ENCODE data around the gene PHYHD1.

Gene PHYHD1

GRCh38 chr9:128893354-128893753, 27.4 kb upstream of the PHYHD1 start:
- CTCF ChIA-PET: interaction anchor here (0.7 to 1.2 kb wide), 2 partner anchors 33 to 35 kb away, joined by 3 read pairs; no protein-coding TSS in a partner anchor
- H3K27me3 Mint-ChIP-seq: no peaks in the 10 kb centered on the region
- no peaks in the 10 kb centered on the region for H3K9me3 Mint-ChIP-seq
- H3K4me3 Mint-ChIP-seq: peak overlapping the region; percentile 26
- DNase-seq: no peak
- peak overlapping the region; percentile 89 for H3K27ac Mint-ChIP-seq
- H3K36me3 Mint-ChIP-seq: peaks cover 62% of the 10 kb centered on the region
- peaks cover 84% of the 10 kb centered on the region for H3K4me1 Mint-ChIP-seq

DNA sequence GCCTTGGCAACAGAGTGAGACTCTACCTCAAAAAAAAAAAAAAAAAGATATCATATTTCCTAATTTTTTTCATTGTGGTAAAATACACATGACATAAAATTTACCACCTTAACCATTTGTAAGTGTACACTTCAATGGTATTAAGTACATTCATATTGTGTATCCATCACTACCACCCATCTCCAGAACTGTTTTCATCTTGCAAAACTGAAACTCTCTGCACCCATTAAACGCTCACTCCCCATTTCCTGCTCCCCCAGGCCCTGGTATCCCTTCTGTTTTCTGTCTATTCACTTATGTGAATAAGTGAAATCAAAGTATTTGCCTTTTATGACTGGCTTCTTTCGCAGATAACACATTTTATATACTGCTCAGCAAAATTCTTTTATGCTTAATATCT, 26.0 kb upstream of the PHYHD1 start:
- Mint-ChIP-seq H3K4me3 (no peak overlapping the region), H3K27me3 (no peaks in the 10 kb centered on the region)
- CTCF ChIA-PET: interaction anchor here (1.5 kb wide), 1 partner anchor 33 kb away, joined by 6 read pairs; no protein-coding TSS in a partner anchor

GRCh38 chr9:128895556-128895955, 25.2 kb upstream of the PHYHD1 start:
- H3K27me3 Mint-ChIP-seq: no peaks in the 10 kb centered on the region
- no peak for DNase-seq
- H3K36me3 Mint-ChIP-seq: peaks cover 60% of the 10 kb centered on the region
- peak overlapping the region; percentile 71 for H3K27ac Mint-ChIP-seq
- peaks cover 90% of the 10 kb centered on the region for H3K4me1 Mint-ChIP-seq
- no peaks in the 10 kb centered on the region for H3K9me3 Mint-ChIP-seq
- H3K4me3 Mint-ChIP-seq: no peak overlapping the region
- CTCF ChIA-PET: interaction anchor here (1.5 kb wide), 1 partner anchor 32 kb away, joined by 6 read pairs; no protein-coding TSS in a partner anchor

More for the DNA sequence above, 26.0 kb upstream of the PHYHD1 start:
- Mint-ChIP-seq H3K36me3 (peaks cover 63% of the 10 kb centered on the region), H3K27ac (peak overlapping the region; percentile 71), H3K9me3 (no peaks in the 10 kb centered on the region), H3K4me1 (peaks cover 89% of the 10 kb centered on the region)
- DNase-seq: peak; percentile 58

GRCh38 chr9:128898382-128898781, 22.4 kb upstream of the PHYHD1 start:
- no peaks in the 10 kb centered on the region for H3K9me3 Mint-ChIP-seq
- peaks cover 51% of the 10 kb centered on the region for H3K36me3 Mint-ChIP-seq
- peak; percentile 47 for DNase-seq
- peak overlapping the region; percentile 7 for H3K4me3 Mint-ChIP-seq
- CTCF ChIA-PET: interaction anchor here (1.6 kb wide), 1 partner anchor 14 kb away, joined by 3 read pairs; no protein-coding TSS in a partner anchor
- no peaks in the 10 kb centered on the region for H3K27me3 Mint-ChIP-seq
- H3K4me1 Mint-ChIP-seq: peaks cover 91% of the 10 kb centered on the region
- H3K27ac Mint-ChIP-seq: peak overlapping the region; percentile 93

DNA sequence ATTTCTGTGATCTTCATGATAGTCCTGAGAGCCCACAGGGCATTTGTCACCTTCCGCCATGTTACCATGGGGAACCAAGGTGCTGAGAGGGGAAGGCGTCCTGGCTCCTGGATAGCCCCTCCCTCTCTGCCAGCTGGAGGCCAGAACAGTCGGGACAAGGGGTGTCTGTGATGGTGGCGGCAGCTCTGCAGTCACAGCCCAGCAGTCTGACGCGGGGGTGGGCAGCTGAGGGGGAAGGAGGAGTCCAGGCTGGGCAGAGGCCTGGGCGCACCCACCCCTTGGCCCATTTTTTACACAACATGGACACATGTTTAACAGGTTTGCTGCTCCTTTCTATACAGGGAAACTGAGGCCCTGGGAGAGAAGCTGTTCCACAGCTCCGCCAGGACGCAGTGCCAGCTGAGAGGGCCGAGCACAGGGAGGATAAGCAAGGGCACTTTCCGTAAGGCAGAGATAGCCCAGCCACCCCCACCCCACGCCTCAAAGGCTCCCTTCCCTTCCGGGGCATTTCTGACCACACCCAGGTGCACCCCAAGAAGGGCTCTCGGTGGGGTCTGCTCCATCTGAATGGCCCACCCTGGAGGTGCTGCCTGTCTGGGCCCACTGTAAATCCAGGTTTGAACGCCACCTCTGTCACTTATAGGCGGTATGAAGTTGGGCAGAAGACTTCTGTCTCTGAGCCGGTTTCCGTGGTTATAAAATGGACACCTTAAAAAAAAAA, 21.8 kb upstream of the PHYHD1 start:
- CTCF ChIA-PET: interaction anchor here (1.6 kb wide), 1 partner anchor 14 kb away, joined by 3 read pairs; no protein-coding TSS in a partner anchor
- no peaks in the 10 kb centered on the region for H3K27me3 Mint-ChIP-seq
- peaks cover 47% of the 10 kb centered on the region for H3K36me3 Mint-ChIP-seq
- no peaks in the 10 kb centered on the region for H3K9me3 Mint-ChIP-seq
- peak overlapping the region; percentile 43 for H3K4me3 Mint-ChIP-seq
- peaks cover 93% of the 10 kb centered on the region for H3K4me1 Mint-ChIP-seq
- H3K27ac Mint-ChIP-seq: peak overlapping the region; percentile 93
- DNase-seq: no peak

- H3K27me3 Mint-ChIP-seq: no peaks in the 10 kb centered on the region
- CTCF ChIA-PET: interaction anchor here (2.1 kb wide), 1 partner anchor 28 kb away, joined by 7 read pairs; no protein-coding TSS in a partner anchor
- H3K36me3 Mint-ChIP-seq: peaks cover 49% of the 10 kb centered on the region
- H3K27ac Mint-ChIP-seq: peak overlapping the region; percentile 93
- peak overlapping the region; percentile 43 for H3K4me3 Mint-ChIP-seq
- peak; percentile 61 for DNase-seq
- no peaks in the 10 kb centered on the region for H3K9me3 Mint-ChIP-seq
- H3K4me1 Mint-ChIP-seq: peaks cover 95% of the 10 kb centered on the region
Observed at GRCh38 chr9:128899566-128900322, 21.0 kb upstream of the PHYHD1 start.

GRCh38 chr9:128901379-128901778, 19.4 kb upstream of the PHYHD1 start:
- H3K4me1 Mint-ChIP-seq: peaks cover 87% of the 10 kb centered on the region
- no peak overlapping the region for H3K4me3 Mint-ChIP-seq
- CTCF ChIA-PET: interaction anchor here (0.6 to 2.1 kb wide), 4 partner anchors 20 to 674 kb away, joined by 3 to 7 read pairs (median 4); partner anchors contain the start of gene KYAT1

GRCh38 chr9:128901822-128902221, 19.0 kb upstream of the PHYHD1 start:
- Mint-ChIP-seq H3K27me3 (no peaks in the 10 kb centered on the region), H3K36me3 (peaks cover 41% of the 10 kb centered on the region), H3K27ac (peak overlapping the region; percentile 93), H3K4me1 (peaks cover 87% of the 10 kb centered on the region), H3K9me3 (no peaks in the 10 kb centered on the region), H3K4me3 (peak overlapping the region; percentile 76)
- CTCF ChIA-PET: interaction anchor here (0.6 to 1.9 kb wide), 4 partner anchors 21 to 673 kb away, joined by 3 to 5 read pairs (median 4); partner anchors contain the start of gene KYAT1
- DNase-seq: no peak

More at GRCh38 chr9:128901379-128901778, 19.4 kb upstream of the PHYHD1 start:
- no peaks in the 10 kb centered on the region for H3K27me3 Mint-ChIP-seq
- H3K9me3 Mint-ChIP-seq: no peaks in the 10 kb centered on the region
- DNase-seq: no peak
- peak overlapping the region; percentile 93 for H3K27ac Mint-ChIP-seq
- H3K36me3 Mint-ChIP-seq: peaks cover 41% of the 10 kb centered on the region

GRCh38 chr9:128902351-128903078, 18.3 kb upstream of the PHYHD1 start:
- no peaks in the 10 kb centered on the region for H3K27me3 Mint-ChIP-seq
- H3K9me3 Mint-ChIP-seq: no peaks in the 10 kb centered on the region
- peaks cover 43% of the 10 kb centered on the region for H3K36me3 Mint-ChIP-seq
- H3K4me1 Mint-ChIP-seq: peaks cover 86% of the 10 kb centered on the region
- DNase-seq: peak; percentile 94
- peak overlapping the region; percentile 76 for H3K4me3 Mint-ChIP-seq
- H3K27ac Mint-ChIP-seq: peak overlapping the region; percentile 93
- CTCF ChIA-PET: interaction anchor here (1.1 to 1.9 kb wide), 3 partner anchors 22 to 23 kb away, joined by 3 to 4 read pairs (median 3); no protein-coding TSS in a partner anchor

GRCh38 chr9:128903079-128903461, 17.7 kb upstream of the PHYHD1 start:
- H3K27me3 Mint-ChIP-seq: no peaks in the 10 kb centered on the region
- H3K4me1 Mint-ChIP-seq: peaks cover 82% of the 10 kb centered on the region
- CTCF ChIA-PET: interaction anchor here (1.1 to 1.9 kb wide), 3 partner anchors 21 to 24 kb away, joined by 3 to 4 read pairs (median 3); no protein-coding TSS in a partner anchor
- H3K36me3 Mint-ChIP-seq: peaks cover 45% of the 10 kb centered on the region
- no peak for DNase-seq
- peak overlapping the region; percentile 76 for H3K4me3 Mint-ChIP-seq
- H3K9me3 Mint-ChIP-seq: no peaks in the 10 kb centered on the region
- peak overlapping the region; percentile 93 for H3K27ac Mint-ChIP-seq

DNA sequence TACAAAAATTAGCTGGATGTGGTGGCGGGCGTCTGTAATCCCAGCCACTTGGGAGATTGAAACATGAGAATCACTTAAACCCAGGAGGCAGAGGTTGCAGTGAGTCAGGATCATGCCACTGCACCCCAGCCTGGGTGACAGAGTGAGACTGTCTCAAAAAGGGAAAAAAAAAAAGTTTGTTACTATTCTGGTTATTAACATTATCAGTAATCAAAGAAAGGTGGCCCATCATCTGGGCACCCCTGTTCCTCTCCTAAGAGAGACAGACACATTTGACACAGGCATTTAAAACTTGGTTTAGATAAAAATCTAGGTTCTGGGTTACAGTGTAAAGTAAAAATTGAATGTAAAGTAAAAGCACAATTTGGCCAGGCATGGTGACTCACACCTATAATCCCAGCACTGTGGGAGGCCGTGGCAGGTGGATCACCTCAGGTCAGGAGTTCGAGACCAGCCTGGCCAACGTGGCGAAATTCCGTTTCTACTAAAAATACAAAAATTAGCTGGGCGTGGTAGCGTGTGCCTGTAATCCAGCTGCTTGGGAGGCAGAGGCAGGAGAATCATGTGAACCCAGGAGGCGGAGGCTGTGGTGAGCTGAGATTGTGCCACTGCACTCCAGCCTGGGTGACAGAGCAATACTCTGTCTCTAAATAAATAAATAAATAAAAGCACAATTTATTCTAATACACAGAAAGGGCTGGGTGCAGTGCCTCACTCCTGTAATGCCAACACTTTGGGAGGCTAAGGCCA, 16.7 kb upstream of the PHYHD1 start:
- Mint-ChIP-seq H3K4me1 (peaks cover 76% of the 10 kb centered on the region), H3K27ac (peak overlapping the region; percentile 93), H3K27me3 (no peaks in the 10 kb centered on the region), H3K4me3 (peak overlapping the region; percentile 76), H3K36me3 (peaks cover 46% of the 10 kb centered on the region), H3K9me3 (no peaks in the 10 kb centered on the region)
- CTCF ChIA-PET: no interaction called here
- no peak for DNase-seq

DNA sequence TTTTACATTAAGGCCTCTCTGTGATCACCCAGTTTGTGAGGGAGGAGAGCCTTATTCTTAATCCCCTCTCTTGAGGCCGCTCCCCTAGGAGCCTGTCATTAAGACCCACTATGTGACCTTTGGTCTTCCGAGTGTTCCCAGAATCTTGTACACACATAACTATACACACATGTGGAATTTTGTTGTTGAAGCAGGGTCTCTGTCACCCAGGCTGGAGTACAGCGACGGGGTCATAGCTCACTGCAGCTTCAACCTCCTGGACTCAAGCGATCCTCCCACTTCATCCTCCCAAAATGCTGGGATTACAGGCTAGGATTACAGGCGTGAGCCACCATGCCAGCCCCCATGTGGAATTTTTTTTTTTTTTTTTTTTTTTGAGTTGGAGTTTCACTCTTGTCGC, 14.8 kb upstream of the PHYHD1 start:
- CTCF ChIA-PET: interaction anchor here (0.8 kb wide), 1 partner anchor 22 kb away, joined by 4 read pairs; no protein-coding TSS in a partner anchor
- peaks cover 67% of the 10 kb centered on the region for H3K4me1 Mint-ChIP-seq

GRCh38 chr9:128906741-128907140, 14.0 kb upstream of the PHYHD1 start:
- H3K27ac Mint-ChIP-seq: no peak overlapping the region
- no peaks in the 10 kb centered on the region for H3K27me3 Mint-ChIP-seq
- no peaks in the 10 kb centered on the region for H3K9me3 Mint-ChIP-seq
- peaks cover 66% of the 10 kb centered on the region for H3K4me1 Mint-ChIP-seq
- CTCF ChIA-PET: interaction anchor here (0.6 to 0.8 kb wide), 2 partner anchors 22 to 327 kb away, joined by 3 to 4 read pairs; no protein-coding TSS in a partner anchor
- no peak for DNase-seq
- peaks cover 59% of the 10 kb centered on the region for H3K36me3 Mint-ChIP-seq
- peak overlapping the region; percentile 28 for H3K4me3 Mint-ChIP-seq

More for the DNA sequence above, 14.8 kb upstream of the PHYHD1 start:
- H3K27ac Mint-ChIP-seq: no peak overlapping the region
- H3K4me3 Mint-ChIP-seq: no peak overlapping the region
- H3K9me3 Mint-ChIP-seq: no peaks in the 10 kb centered on the region
- peaks cover 52% of the 10 kb centered on the region for H3K36me3 Mint-ChIP-seq
- H3K27me3 Mint-ChIP-seq: no peaks in the 10 kb centered on the region
- no peak for DNase-seq

Data from activated naive CD4-positive, alpha-beta T cell treated with anti-CD3 and anti-CD28 coated beads, Interleukin-2, amount 10 ng/mL, durations not matched to agents 7 days and 5 days (primary cell).